Tibial nerve (tissue), 3 donors: ENCODE measurements around the gene COQ8B.

Experiments
- CTCF ChIP-seq, 5 experiments: fragments of 200-600 bp in 3 of 5; fragments of 450-650 bp in 2 of 5; sonication (generic) in 3 of 5; IDR thresholded peaks; one replicate each; pipeline ENCODE4 v1.5.1; 2016 to 2019; ENCODE audit warnings: antibody characterized with exemption in 5 of 5, mild to moderate bottlenecking in 3 of 5, moderate library complexity in 2 of 5
- POLR2A ChIP-seq, 2 donors: fragments of 450-650 bp; IDR thresholded peaks; one replicate each; pipeline ENCODE4 v1.6.1; 2017; ENCODE audit warnings: antibody characterized with exemption in 2 of 2, mild to moderate bottlenecking in 2 of 2, moderate library complexity in 2 of 2

- TF ChIP-seq CTCF (IDR thresholded peaks at IDR 0.05) (no peak), POLR2A (IDR thresholded peaks at IDR 0.05) (no peak)
These were observed 49.8 kb downstream of the COQ8B start for GRCh38 chr19:40666803-40667438.
